Neuronal stem cell (in vitro differentiated cells): ENCODE results near the gene PIF1.

Experiments used
- DNase-seq: peaks from one replicate; pipeline ENCODE4 v3.0.0-alpha.2; 2013; ENCODE audit warnings: low spot score
- H2AFZ ChIP-seq: one replicate; pipeline ENCODE4 v1.6.1; 2013; ENCODE audit warnings: mild to moderate bottlenecking, low read length, inconsistent platforms
- H2AK5ac ChIP-seq: 2 replicates; pipeline ENCODE4 v1.6.1; 2013; ENCODE audit warnings: low read depth, mild to moderate bottlenecking, inconsistent platforms, low read length, moderate library complexity, mixed read lengths
- H2BK120ac ChIP-seq: 2 replicates; pipeline ENCODE4 v1.6.1; 2013; ENCODE audit warnings: low read depth, mild to moderate bottlenecking, inconsistent platforms, low read length, moderate library complexity, mixed read lengths
- H2BK12ac ChIP-seq: one replicate; pipeline ENCODE4 v1.6.1; 2013; ENCODE audit warnings: low read length, inconsistent platforms
- H2BK15ac ChIP-seq: 2 replicates; pipeline ENCODE4 v1.6.1; 2013; ENCODE audit warnings: mild to moderate bottlenecking, low read length, inconsistent platforms, mixed read lengths
- H2BK5ac ChIP-seq: one replicate; pipeline ENCODE4 v1.6.1; 2013; ENCODE audit warnings: inconsistent platforms, mild to moderate bottlenecking, low read length, moderate library complexity
- H3K14ac ChIP-seq: one replicate; pipeline ENCODE4 v1.6.1; 2013; ENCODE audit warnings: low read length, inconsistent platforms
- H3K18ac ChIP-seq: 2 replicates; pipeline ENCODE4 v1.6.1; 2013; ENCODE audit warnings: low read length, inconsistent platforms
- H3K23ac ChIP-seq: 2 replicates; pipeline ENCODE4 v1.6.1; 2013; ENCODE audit warnings: low read depth, mild to moderate bottlenecking, mixed read lengths, low read length, inconsistent platforms; ENCODE audit not compliant: poor library complexity
- H3K27ac ChIP-seq: replicated peaks from 3 replicates; pipeline ENCODE4 v1.5.1; 2013; ENCODE audit warnings: low read length, inconsistent platforms
- H3K27me3 ChIP-seq, 3 experiments: 2 replicates each; pipeline ENCODE4 v1.6.1; 2013; ENCODE audit warnings: low read length in 3 of 3, mild to moderate bottlenecking in 2 of 3, inconsistent platforms in 1 of 3, low read depth in 1 of 3, mixed read lengths in 1 of 3, moderate library complexity in 1 of 3; ENCODE audit not compliant: control insufficient read depth in 3 of 3, insufficient read depth in 3 of 3
- H3K36me3 ChIP-seq, 2 donors: replicated peaks in 1 of 2; 2 replicates each; pipeline ENCODE4 v1.6.1; 2013; ENCODE audit warnings: low read length in 2 of 2; ENCODE audit not compliant: control insufficient read depth in 2 of 2, insufficient read depth in 2 of 2
- H3K4ac ChIP-seq: 2 replicates; pipeline ENCODE4 v1.6.1; 2013; ENCODE audit warnings: inconsistent platforms, mild to moderate bottlenecking, low read length, moderate library complexity
- H3K4me1 ChIP-seq, 2 donors: 1 replicate in 1 of 2; 2 replicates in 1 of 2; pipeline ENCODE4 v1.6.1; 2013; ENCODE audit warnings: low read length in 2 of 2, low read depth in 1 of 2; ENCODE audit not compliant: control insufficient read depth in 2 of 2, insufficient read depth in 1 of 2
- H3K4me2 ChIP-seq: one replicate; pipeline ENCODE4 v1.6.1; 2013; ENCODE audit warnings: mild to moderate bottlenecking, low read length, inconsistent platforms; ENCODE audit not compliant: insufficient read depth, poor library complexity, severe bottlenecking
- H3K4me3 ChIP-seq, 2 donors: 2 replicates each; pipeline ENCODE4 v1.5.1; 2013; ENCODE audit warnings: low read length in 2 of 2, mild to moderate bottlenecking in 2 of 2, inconsistent platforms in 1 of 2, moderate library complexity in 1 of 2
- H3K79me1 ChIP-seq: one replicate; pipeline ENCODE4 v1.6.1; 2013; ENCODE audit warnings: low read depth, mild to moderate bottlenecking, inconsistent platforms, low read length, moderate library complexity
- H3K9ac ChIP-seq: one replicate; pipeline ENCODE4 v1.6.1; 2013; ENCODE audit warnings: mild to moderate bottlenecking, low read depth, low read length, inconsistent platforms; ENCODE audit not compliant: poor library complexity
- H3K9me3 ChIP-seq, 2 donors: replicated peaks in 1 of 2; 2 replicates each; pipeline versions ENCODE3 to v1.6.1; 2013; ENCODE audit warnings: low read length in 2 of 2, mild to moderate bottlenecking in 2 of 2, inconsistent platforms in 1 of 2, low read depth in 1 of 2, mixed read lengths in 1 of 2, moderate library complexity in 1 of 2; ENCODE audit not compliant: control insufficient read depth in 2 of 2, insufficient read depth in 1 of 2
- H4K8ac ChIP-seq: one replicate; pipeline ENCODE4 v1.6.1; 2013; ENCODE audit warnings: low read depth, mild to moderate bottlenecking, inconsistent platforms, low read length, moderate library complexity
- H4K91ac ChIP-seq: one replicate; pipeline ENCODE4 v1.6.1; 2013; ENCODE audit warnings: low read length, low read depth, mild to moderate bottlenecking, inconsistent platforms; ENCODE audit not compliant: poor library complexity
- WGBS, 2 donors: extraction: QIAGEN DNeasy Blood & Tissue Kit; methylation state at CpG; one replicate each; pipeline ENCODE4 v1.1.7; 2013; ENCODE audit warnings: missing lambda C conversion rate in 2 of 2, mixed read lengths in 1 of 2; ENCODE audit not compliant: insufficient read length in 2 of 2, insufficient replicate concordance in 1 of 2; ENCODE audit errors: extremely low coverage in 2 of 2; 5-methylcytosine and 5-hydroxymethylcytosine counted together

The PIF1 gene

DNA sequence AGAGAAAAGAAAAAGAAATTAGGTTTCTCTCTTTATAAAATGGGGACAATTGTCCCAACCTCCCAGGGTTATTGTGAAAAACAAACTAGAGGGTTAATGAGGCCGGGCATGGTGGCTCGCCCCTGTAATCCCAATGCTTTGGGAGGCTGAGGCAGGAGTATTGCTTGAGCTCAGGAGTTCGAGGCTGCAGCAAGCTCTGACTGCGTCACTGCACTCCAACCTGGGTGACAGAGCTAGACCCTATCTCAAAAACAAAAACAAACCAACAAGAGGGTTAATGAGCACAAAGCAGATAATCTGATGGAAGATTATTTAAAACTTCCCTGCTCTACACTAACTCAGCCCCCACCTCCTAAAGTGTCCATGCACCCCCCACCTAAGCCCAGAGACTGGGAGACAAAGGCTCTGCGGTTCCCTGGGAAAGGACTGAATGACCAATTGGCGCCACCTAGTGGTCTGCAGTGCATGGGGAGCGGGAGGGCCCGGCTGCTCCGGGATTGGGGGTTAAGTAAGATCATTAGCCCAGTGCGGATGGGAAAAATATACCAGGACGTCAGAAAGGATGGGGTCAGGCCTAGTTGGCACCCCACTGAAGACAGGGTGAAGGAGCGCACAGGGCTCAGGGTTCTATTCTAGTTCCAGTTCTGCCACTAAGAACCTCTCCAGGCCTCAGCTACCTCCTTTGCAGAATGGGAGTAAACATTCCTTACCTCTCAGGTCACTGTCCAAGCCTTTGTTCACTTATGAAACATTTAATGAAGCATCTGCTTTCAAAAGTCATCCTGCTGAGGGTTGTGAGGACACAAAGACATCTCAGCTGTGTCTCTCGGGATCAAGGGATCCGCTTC, 15.6 kb downstream of the PIF1 start:
- Histone ChIP-seq H2BK5ac (no peak overlapping the region), H3K18ac (no peak overlapping the region), H4K91ac (no peak overlapping the region)

DNA sequence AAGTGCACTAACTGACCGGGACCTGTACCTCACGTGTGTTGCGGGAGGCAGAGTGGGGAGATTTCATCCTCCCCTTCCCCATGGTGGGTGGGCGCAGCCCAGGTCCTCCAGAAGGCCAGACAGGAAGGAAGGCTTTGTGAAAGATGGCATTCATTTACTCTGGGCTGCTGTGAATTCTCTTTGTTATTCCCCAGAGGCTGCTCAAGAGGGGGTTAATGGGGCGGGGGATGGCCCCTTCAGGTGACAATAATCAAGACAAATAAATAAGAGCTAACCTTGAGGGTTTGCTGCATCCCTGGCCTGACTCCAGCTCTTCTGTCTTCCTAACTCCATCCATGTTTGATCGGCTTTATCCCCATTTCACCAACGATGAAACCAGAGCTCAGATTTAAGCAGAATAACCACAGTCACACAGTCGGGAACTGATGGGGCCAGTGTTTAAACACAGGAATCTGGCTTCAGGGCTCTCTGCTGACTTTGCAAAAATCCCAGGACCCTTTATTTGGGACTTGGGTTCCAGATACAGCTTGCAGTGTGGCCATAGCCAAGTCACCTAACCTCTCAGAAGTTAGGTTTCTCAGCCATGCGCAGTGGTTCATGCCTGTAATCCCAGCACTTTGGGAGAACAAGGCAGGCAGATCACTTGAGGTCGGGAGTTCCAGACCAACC, 16.5 kb downstream of the PIF1 start:
- H4K8ac ChIP-seq = no peak overlapping the region
- H3K23ac ChIP-seq = no peak overlapping the region
- H3K4me1 ChIP-seq = peaks cover 20 to 34% of the 10 kb centered on the region in 2 donors
- no peak overlapping the region for H3K4me3 ChIP-seq
- H3K9ac ChIP-seq = no peak overlapping the region
- H3K27ac ChIP-seq = peak overlapping the region; percentile 18
- no peaks in the 10 kb centered on the region for H3K9me3 ChIP-seq
- H3K79me1 ChIP-seq = no peaks in the 10 kb centered on the region
- no peak overlapping the region for H2BK120ac ChIP-seq
- H2BK5ac ChIP-seq = no peak overlapping the region
- no peaks in the 10 kb centered on the region for H3K27me3 ChIP-seq
- H3K36me3 ChIP-seq = no peaks in the 10 kb centered on the region
- no peak overlapping the region for H2AK5ac ChIP-seq
- no peak overlapping the region for H3K4me2 ChIP-seq
- H3K18ac ChIP-seq = peak overlapping the region; percentile 13
- H2BK15ac ChIP-seq = no peak overlapping the region
- H2BK12ac ChIP-seq = no peak overlapping the region
- peak overlapping the region; percentile 23 for H3K14ac ChIP-seq
- H4K91ac ChIP-seq = no peak overlapping the region
- no CpG with 5 or more reads among the region's 10 CpGs for WGBS, 2 donors
- DNase-seq = no peak
- H3K4ac ChIP-seq = peak overlapping the region; percentile 44
- H2AFZ ChIP-seq = peak overlapping the region; percentile 66

More for the DNA sequence above, 15.6 kb downstream of the PIF1 start:
- Histone ChIP-seq H3K27ac (no peak overlapping the region), H2AFZ (peak overlapping the region; percentile 4), H3K36me3 (no peaks in the 10 kb centered on the region), H3K23ac (no peak overlapping the region), H4K8ac (no peak overlapping the region), H3K9me3 (no peaks in the 10 kb centered on the region), H3K79me1 (no peaks in the 10 kb centered on the region), H3K4me3 (no peak overlapping the region), H2BK12ac (no peak overlapping the region), H2AK5ac (peak overlapping the region; percentile 1), H3K4ac (no peak overlapping the region), H3K9ac (peak overlapping the region; percentile 47), H3K4me1 (peaks cover 20 to 34% of the 10 kb centered on the region in 2 donors), H3K4me2 (no peak overlapping the region), H2BK120ac (no peak overlapping the region), H3K14ac (no peak overlapping the region), H2BK15ac (no peak overlapping the region), H3K27me3 (no peaks in the 10 kb centered on the region)
- WGBS, 2 donors = no CpG with 5 or more reads among the region's 14 CpGs
- peak; percentile 83 for DNase-seq

- peak overlapping the region; percentile 52 for H2BK120ac ChIP-seq
- H3K4me1 ChIP-seq = peaks cover 20 to 34% of the 10 kb centered on the region in 2 donors
- no peak overlapping the region for H3K4me2 ChIP-seq
- H3K79me1 ChIP-seq = no peaks in the 10 kb centered on the region
- peak overlapping the region; percentile 28 for H2BK15ac ChIP-seq
- DNase-seq = no peak
- no peaks in the 10 kb centered on the region for H3K27me3 ChIP-seq
- no peak overlapping the region for H4K8ac ChIP-seq
- H3K4ac ChIP-seq = no peak overlapping the region
- H3K36me3 ChIP-seq = no peaks in the 10 kb centered on the region
- no peak overlapping the region for H3K4me3 ChIP-seq
- H3K18ac ChIP-seq = peak overlapping the region; percentile 11
- no peak overlapping the region for H3K23ac ChIP-seq
- no peak overlapping the region for H3K9ac ChIP-seq
- no peak overlapping the region for H3K27ac ChIP-seq
- no peak overlapping the region for H4K91ac ChIP-seq
- H2AFZ ChIP-seq = peak overlapping the region; percentile 87
- H2BK5ac ChIP-seq = no peak overlapping the region
- no peak overlapping the region for H3K14ac ChIP-seq
- H3K9me3 ChIP-seq = no peaks in the 10 kb centered on the region
- no CpG with 5 or more reads among the region's 6 CpGs for WGBS, 2 donors
- no peak overlapping the region for H2AK5ac ChIP-seq
- H2BK12ac ChIP-seq = no peak overlapping the region
Observed at GRCh38 chr15:64807751-64808222, 17.7 kb downstream of the PIF1 start.
